Inferior parietal cortex (tissue), 1 donor: ENCODE data around the gene BHLHE41.

Experiments
- DNase-seq: peaks from one replicate; pipeline ENCODE4 v3.0.0-alpha.2; 2016; ENCODE audit errors: extremely low spot score

The BHLHE41 gene

DNA sequence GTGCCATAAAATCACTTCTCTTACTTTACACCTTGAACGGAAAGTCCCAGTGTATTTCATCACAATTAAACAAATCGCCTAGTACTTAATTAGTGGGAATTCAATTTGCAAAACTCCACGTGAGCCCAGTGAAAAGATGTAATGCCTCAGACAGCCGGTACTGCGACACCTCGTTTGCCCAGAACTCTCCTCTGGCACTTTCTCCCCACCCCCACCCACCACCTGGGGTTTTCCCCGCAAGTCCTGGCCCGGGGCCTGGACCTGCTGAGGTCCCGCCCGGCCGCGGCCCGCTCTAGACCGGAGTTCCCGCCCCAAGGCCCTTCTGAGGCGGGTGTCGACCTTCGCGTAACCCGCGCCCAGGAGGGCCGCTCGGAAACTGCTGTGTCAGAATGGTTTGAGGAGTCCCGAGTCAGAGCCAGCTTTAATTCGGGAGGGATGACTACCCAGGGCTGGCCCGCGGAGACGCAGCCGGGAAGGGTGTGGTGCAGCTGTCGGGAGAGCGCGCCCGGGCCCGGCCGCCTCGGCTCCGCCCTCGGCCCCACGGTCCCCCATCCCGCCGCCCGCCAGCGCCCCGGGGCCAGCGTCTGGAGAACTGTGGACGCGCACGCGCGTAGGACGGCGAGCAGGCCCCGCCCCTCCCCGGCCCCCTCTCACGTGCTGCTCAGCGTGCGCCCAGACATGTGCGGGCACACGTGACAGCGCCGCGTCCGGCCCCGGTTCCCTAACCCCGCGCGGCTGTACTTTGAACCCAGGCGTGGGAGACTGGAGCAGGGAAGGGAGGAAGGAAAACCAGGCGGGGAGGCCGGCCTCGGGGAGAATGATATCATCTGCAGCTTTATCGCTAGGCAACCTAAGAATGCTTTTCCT, 10.8 kb downstream of the BHLHE41 start:
- DNase-seq: peak; percentile 85

DNA sequence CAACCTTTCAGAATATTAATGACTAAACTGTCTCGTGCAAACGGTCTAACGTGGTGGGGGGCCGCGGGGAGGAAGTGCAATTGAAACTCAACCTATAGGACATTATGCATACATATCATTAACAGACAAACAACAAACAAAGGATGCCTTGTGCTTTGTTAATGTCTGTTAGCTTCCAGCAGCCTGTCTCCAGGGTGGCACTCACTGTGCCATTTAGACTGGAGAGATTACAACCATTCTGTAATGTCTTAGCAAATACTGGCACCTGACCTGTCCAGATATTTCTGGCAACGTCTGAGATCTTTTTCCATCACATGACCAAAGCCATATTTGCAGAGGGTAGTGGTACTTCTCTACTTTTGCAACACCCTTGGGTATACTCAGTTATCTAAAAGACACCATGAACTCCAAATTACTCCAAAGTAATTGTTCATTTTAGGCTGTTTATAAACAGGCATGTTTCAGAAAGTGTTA, 11.6 kb downstream of the BHLHE41 start:
- peak; percentile 57 for DNase-seq

DNA sequence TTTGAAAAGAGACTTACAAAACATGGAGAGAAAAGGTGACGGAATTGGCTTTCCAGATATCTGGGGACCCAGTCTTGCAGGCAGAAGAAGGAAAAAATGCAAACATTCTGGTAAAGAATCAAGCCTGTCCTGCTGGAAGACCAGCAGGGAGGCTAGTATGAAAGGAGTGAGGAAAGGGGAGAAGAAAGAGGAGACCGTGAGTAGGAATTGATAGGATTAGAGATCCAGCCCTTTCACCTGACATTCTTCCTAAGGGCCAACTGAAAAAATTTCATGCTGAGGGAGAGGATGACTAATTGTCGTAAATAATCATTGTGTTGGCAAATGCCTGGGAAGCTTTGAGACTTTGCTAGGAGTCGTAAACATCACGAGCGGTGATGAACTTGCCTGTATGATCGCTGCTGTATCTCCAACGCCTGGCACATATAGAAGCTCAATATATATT, 12.1 kb downstream of the BHLHE41 start:
- DNase-seq: no peak

DNA sequence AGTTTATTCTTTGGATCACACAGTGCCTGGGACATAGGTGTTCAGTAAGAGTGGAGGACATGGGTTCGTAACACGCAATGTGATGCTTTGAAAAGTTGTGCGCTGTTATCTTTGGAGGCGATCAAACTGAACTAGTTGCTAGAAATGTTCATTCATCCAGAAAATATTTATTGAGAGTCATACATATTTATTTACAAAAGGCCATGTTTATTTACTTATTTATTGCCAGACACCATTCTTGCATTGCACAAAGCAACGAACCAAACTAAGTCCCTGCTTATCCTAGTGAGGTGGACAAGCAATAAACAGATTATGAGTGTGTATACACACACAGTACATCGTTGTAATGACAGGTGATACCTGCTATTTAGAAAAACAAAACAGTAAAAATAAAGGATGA, 12.6 kb downstream of the BHLHE41 start:
- no peak for DNase-seq

DNA sequence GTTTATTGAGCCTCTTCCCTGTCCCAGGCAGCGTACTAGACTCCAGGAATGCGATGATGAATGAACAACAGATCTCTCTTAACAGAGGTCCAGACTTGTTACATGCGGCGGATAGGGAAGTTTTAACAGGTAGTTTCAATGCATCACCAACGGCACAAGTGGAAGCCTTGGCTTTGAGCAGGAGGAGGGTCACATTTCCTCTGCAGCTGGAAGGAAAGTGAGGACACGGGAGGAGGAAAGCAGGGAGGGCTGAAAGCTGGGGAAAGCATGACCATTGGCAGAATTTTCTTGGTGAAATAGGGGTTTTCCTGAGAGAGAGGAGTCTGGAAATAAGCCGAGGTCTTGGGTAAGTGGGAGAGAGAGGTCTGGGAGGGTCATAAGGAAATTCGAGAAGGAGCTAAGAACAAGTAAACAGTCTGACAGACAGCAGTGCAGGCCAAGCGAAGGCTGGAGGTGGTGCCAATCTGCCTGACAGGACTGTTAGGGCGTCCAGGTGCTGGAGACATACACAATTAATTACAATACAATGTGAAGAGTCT, 15.4 kb downstream of the BHLHE41 start:
- no peak for DNase-seq

DNA sequence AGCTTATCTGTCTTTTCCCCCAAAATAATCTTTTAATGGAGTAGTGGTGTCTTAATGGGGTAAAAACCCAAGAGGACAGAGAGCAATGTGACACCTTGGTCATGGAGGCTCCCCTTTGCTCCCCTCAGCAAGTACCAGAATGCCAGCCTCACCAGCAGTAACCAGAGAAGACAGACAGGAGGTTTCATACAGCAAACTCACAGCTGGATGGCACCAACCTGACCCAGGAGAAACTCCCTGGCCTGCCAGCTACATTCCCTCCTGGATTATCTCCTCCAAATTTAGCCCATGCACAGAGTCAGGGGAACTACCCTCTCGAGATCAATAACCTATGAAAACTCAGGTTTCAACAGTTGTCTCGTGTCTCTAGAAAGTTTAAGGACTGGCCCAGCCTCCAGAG, 15.9 kb downstream of the BHLHE41 start:
- DNase-seq: no peak

DNA sequence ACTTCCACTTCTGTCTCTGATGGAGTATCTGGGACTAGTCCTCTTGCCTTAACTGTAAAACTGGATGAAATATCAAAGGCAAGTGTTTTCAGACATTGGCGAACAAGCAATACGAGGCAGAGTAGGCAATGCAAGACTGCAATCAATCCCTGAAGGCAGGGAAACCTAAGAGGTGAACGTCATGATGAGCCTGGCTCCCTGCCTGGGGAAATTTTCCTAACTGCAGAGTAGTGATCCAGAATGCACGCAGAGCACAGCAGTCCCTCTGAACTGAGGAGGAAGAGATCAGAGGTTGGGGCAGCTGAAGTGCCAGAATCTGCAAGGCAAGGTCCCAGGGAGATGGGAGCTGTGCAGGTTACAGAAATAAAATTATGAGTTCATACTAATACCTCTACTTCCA, 18.5 kb downstream of the BHLHE41 start:
- DNase-seq: no peak

DNA sequence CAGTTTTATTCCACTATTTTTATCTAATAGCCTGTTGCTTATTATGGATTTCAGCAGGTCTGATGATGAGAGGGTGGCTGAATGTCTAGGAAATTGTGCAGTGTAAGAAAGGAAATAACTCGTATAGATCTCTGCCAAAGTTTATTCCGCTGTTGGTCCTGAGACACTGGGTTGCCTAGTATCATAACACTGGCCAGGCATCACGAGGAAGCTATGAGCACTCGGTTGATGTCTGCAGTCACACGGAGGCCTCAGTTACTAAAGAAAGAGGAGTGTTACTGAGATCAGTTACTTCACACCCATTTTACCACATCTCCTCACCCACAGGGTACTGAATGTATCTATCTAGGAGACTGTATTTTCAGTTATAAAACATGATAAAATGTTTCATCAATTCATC, 21.9 kb downstream of the BHLHE41 start:
- DNase-seq: no peak

DNA sequence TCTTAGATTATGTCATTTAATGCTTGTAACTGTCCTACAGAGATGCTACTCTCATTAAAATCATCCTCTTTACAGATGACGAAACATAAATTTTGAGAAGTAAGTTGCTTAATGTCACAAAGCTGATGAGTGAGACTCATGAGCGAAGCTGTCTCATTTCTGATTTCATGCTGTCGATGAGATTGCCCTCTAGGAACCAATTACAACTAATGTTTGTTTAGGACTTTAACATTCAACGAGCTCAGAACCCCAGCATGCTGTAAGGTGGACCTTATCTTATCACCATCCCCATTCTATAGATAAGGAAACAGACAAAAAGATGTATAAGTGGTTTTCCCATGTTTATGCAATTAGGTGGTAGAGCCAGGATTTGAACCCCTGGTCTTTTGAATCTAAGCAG, 23.1 kb downstream of the BHLHE41 start:
- no peak for DNase-seq

DNA sequence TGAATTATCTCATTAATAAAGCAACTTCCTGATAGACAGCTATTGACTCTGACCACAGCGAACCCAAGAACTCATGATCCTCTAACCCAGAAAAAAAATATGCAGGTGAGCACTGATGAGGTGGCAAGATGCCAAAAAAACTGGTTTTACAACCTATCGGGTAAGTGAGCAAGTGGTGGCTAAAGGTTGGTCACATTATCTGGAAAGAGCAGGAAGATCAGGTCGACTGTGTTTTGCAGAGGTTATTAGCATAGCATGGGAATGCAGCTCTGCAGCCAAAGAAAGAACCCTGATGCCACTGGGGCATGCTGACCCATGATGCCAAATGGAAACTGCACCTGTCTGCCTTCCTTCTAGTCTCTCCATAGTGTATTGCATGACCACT, 23.5 kb downstream of the BHLHE41 start:
- DNase-seq: no peak

DNA sequence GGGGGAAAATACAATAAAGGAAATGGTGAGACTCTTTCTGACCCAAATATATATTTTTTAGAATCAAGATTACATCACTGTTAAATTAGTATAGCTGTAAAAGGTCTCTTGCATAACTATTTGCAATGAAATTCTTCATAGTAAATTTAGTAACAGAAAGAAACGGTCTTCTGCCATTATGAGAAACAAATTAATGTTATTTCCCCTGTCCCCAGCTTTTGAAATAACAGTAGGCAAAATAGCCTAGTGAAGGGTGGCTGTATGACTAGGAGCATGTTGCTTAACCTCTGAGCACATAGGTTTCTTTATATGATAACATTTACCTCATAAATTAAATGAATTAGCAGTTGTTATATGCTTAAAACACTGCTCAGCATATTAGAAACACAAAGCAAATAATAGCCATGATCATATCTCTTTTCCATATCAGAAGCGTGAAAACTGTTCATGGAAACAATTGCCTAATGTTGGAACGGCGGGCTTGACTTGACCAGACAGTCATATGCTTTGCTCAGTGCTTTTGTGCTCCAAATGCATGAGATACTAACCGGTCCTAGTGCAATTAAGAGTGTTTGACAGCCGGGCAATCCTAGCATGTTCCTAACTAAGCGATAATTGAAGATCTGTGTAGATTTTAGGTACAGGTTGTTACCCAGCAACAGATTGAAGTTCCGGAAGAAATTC, 24.0 kb downstream of the BHLHE41 start:
- no peak for DNase-seq

DNA sequence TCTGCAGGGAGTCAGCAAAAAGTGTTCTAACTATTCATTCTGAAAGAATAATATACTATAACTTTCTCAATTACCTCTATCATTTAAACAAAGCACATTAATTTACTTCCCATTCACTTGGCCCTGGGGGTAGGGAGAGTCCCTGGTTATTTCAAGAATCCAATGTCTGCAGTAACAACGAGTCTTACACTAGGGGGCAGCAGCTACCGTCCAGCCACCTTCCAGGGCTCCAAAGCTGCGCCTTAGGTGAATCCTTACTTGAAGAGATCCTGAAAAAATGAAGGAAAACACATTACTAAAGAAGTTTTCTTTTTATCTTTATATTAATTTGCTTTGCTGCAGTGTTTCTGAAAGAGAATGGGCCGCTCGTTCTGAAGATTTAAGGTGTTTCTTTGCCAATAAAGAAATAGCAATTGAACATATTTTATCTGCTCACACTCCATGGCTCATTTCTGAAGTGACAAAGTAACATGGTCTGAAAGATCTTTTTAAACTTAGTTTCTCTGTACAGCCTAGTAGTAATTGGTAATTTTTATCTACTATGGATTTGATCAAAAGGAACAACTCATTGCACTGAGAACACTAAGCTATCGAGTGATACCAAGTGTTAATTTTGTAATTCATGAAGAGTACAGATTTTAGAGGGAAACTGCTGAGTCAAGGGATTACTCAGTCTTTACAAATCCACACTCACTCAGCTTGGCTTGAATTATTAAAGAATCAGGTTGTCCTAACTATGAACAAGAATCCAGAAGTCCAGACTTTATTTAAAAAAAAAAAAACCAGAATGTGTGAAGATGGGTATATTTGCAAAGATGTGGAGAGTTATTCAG, 27.6 kb downstream of the BHLHE41 start:
- peak; percentile 91 for DNase-seq

DNA sequence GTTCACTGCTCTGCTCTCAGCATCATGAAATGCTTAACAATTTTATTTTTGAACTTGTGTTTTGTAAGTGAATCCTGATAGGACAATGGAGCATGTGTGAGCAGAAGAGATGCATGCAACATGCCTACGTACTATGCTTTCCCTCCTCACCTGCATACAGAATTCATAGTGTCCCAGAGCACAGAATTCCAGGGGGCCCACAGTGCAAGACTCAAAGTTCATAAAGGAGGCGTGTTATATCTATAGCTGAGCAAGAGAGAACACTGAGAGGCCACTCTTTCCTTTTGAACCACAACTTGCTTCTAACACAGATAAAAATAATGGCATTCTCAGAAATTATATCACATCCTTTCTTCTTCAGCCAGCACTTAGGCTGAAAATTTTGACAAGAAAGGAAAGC, 28.8 kb downstream of the BHLHE41 start:
- no peak for DNase-seq

DNA sequence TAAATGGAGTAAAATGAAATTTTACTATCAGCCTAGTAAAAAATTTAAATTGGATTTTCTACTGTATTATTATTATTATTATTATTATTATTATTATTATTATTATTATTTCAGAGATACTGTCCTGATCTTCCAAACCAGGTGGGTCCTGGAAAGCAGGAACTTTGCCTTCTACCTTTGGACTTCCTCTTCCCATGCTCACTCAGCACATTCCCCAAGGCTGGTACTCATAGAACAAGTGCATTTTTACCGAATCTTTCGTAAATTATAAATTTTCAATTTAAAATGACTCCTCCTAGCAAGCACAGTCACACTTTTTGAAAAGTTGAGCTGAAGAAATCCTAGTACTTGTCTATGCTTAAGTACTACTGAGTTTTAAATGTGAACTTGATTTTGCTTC, 29.7 kb downstream of the BHLHE41 start:
- no peak for DNase-seq

DNA sequence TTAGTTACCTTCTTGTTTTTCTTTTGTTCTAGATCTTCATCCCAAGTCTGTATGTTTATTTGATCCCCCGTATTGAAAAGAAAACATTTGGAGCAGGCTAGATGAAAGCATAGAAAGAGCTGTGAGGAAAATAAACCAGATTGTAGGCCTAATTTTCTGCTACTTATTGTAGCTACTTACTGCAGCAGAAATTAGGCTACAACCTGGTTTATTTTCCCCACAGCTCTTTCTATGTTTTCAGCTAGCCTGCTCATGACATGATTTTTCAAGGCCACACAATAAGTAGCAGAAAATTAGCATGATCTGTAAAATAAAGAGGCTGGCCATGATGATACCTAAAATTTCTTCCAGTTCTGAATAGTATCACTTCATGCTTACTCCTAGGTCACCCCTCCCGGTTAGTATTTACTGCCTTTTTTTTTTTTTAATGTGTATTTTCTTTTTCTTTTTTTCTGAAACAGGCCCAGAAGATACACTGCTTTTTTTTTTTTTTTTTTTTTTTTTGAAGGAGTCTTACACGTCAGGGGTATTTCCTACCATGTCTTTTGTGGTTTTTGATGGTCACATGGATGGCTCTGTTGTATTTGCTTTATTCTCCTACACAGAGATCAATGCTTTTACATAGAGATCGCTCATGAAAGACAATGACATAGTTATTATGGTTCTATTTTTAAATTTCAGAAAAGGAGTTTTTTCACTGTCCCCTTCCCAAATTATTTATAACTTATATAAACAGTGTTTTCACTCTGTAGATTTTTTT, 32.3 kb downstream of the BHLHE41 start:
- DNase-seq: no peak

DNA sequence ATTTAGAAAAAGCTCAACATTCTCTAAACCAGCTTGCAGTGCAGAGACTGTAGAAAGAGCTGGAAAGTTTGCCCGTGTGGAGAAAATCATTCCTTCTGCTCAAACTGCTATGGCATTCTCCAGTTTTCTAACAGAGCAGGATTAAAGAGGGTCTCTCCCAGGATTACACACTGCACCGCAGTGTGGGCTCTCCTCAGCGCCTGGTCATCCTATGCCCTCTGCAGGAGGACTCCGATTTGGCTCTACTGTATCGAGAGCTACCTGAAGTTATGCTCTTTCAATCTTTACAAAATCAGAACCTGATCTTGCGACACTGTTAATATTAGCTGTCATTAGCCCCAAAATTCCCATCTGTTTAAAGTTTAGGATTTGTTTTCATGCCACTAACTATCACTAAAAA, 33.0 kb downstream of the BHLHE41 start:
- DNase-seq: no peak

DNA sequence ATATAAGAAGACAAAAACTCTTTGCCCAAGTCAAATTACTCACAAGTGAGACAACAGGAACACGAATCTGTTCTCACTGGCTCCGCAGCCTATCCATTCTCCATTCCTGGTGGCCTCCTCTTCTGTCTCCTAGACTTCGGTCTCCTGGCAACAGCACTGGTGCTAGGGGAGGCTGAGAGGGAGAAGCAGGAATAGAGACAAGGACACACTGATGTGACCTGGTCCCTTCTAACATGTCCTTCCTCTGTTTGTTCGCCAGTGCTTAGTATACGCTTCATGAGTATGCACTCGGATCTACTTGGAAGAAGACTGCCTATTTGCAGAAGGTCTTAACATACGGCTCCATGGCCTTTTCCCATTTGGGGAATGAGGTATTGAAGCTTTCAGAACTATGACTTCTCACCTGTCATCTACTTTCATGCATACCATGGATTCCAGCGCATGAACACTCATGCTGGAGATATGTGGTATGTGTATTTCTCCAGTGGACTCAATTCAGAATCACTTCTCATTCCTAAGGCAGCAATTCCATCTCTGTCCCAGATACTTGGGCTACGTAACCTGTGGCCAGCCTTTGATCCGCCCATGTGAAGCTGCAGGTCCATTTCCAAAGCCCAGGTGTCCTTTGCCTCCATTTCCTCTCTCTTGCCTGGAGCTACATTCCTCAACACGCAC, 33.9 kb downstream of the BHLHE41 start:
- no peak for DNase-seq

DNA sequence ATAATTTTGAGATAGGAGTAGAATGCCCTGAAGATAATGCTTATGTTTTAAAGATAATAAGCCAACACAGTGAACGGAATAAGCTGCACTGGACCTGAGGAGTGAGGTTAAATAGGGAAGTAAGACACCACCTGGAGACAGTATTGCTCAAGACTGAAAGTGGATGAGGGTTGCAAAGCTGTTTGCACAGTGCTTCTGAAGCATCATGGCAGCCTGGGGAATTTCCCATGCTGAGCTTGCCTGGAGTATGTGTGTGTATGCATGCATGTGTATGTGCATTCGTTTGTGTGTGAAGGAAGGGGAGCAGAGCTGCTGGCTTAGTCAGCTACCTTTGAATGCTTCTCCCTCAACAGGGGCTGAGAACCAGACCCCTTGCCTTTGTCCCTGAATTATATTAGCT, 35.8 kb downstream of the BHLHE41 start:
- DNase-seq: no peak

DNA sequence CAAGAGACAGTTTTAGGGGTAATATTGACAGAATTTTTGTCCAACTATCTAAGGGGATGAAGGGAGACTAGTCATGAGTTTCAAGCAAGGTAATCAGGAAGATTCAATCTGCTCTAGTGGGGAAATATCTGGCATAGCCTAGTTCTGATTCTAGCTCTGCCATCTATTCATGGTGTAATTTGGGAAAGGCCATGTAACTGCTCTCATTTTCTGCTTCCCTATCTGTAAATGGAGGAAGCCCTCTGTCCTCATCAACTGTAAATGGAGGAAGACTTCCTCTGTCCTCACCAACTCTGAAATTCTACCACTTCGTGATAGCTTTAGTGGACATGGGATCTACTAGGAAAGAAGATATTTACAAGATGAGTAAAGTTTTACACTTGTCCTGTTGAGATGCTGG, 37.9 kb downstream of the BHLHE41 start:
- DNase-seq: no peak

DNA sequence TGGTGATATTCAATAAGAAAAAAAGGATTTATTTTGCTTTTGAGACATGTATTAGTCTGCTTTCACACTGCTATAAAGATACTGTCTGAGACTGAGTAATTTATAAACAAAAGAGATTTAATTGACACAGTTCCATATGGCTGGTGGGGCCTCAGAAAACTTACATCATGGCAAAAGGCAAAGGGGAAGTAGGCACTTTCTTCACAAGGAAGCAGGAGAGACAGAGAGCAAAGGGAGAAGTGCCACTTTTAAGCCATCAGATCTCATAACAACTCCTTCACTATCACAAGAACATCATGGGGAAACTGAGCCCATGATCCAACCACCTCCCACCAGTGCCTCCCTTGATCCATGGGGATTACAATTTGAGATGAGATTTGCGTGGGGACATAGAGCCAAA, 43.9 kb downstream of the BHLHE41 start:
- DNase-seq: no peak
